Adrenal gland (tissue), 5 donors: Measurements from ENCODE around the gene ROR2.

Source experiments
- POLR2A ChIP-seq, 2 donors: fragments of 450-650 bp; IDR thresholded peaks; one replicate each; pipeline ENCODE4 v1.6.1; 2017; ENCODE audit warnings: antibody characterized with exemption in 2 of 2, mild to moderate bottlenecking in 2 of 2, moderate library complexity in 1 of 2
- TF ChIP-seq, protein P1 (sequence below), 6 experiments: fragments of 450-650 bp in 4 of 6; fragments of 200-600 bp in 2 of 6; sonication (generic) in 1 of 6; IDR thresholded peaks; 1 replicate in 5 of 6; 2 replicates in 1 of 6; pipeline versions ENCODE4 v1.5.1 to v1.8.0; 2016 to 2021; ENCODE audit warnings: antibody characterized with exemption in 6 of 6, mild to moderate bottlenecking in 2 of 6, moderate library complexity in 1 of 6
- donor health status: DM: no; HTN: no; CAD: no.

DNA sequence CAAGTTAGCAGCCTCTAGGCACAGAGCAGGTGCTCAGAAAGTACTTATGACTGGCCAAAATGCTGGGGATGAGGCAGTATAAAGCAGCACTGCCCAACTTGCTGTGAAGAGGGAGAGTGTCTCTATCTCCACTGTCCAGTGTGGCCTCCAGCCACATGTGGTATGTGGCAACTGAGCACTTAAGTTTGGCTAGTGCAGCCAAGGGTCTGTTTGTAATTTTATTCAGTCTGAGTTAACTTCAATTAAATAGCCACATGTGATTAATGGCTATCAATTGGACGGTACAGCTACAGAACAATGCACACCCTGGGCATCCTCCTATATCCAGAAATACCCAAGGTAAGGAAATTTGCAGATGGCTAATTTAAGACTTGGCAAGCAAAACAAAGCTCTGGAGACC is 26.9 kb downstream of the ROR2 start:
- TF ChIP-seq POLR2A (IDR thresholded peaks at IDR 0.05): no peak
- TF ChIP-seq, protein P1, sequence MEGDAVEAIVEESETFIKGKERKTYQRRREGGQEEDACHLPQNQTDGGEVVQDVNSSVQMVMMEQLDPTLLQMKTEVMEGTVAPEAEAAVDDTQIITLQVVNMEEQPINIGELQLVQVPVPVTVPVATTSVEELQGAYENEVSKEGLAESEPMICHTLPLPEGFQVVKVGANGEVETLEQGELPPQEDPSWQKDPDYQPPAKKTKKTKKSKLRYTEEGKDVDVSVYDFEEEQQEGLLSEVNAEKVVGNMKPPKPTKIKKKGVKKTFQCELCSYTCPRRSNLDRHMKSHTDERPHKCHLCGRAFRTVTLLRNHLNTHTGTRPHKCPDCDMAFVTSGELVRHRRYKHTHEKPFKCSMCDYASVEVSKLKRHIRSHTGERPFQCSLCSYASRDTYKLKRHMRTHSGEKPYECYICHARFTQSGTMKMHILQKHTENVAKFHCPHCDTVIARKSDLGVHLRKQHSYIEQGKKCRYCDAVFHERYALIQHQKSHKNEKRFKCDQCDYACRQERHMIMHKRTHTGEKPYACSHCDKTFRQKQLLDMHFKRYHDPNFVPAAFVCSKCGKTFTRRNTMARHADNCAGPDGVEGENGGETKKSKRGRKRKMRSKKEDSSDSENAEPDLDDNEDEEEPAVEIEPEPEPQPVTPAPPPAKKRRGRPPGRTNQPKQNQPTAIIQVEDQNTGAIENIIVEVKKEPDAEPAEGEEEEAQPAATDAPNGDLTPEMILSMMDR (IDR thresholded peaks at IDR 0.05): no peak
